ELR (cell line): ENCODE results near the gene HOXB3.
"Not testable (repeated sequence)": the region's sequence is repeated elsewhere in the genome, so short reads cannot be mapped to it uniquely, and the experiment has no call there.

Experiments used
- DNase-seq: peaks from one replicate; pipeline ENCODE4 v3.0.0-alpha.2; 2015; ENCODE audit warnings: low read depth

The HOXB3 gene

DNA sequence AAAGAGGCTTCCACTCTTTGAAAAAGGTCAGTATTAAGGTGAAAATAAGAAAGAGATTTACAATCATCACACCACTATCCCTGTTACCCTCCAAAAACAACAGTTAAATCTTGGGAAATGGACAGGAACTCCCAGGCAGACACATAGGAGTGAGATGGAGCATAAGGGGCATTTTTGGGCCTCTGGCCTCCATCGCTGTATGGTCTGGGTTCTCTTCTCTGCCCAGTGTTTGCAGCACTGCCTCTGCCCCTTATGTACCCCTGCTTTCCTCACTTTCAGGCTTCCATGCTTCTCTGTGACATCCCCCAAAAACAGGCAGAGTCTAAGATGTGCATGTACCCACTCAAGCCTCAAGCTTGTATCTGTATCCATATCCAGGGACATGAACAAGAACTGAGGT, 44.5 kb downstream of the HOXB3 start:
- DNase-seq, result no peak

DNA sequence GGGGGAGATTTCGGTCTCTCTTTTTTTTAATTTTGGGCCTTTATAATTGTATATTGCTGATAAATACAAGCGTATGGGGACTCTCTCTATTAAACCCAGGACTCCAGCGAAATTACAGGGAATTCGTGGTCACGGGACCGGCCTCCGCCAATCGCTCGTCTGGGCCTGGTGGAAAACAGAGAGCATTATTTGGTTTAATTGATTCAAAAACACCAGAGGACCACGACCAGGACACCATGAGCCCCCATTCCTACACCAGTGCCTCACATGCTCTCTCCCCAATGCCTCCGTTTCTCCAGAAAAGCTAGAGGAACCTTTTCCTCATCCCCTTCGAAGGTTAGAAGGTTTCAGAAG, 45.0 kb downstream of the HOXB3 start, which contains the start of gene HOXB2:
HOXB2 (minus strand) TSS at position 88 of the 354 bp plus-strand sequence. CDS start 198 bp downstream, outside the sequence.
- no peak for DNase-seq

DNA sequence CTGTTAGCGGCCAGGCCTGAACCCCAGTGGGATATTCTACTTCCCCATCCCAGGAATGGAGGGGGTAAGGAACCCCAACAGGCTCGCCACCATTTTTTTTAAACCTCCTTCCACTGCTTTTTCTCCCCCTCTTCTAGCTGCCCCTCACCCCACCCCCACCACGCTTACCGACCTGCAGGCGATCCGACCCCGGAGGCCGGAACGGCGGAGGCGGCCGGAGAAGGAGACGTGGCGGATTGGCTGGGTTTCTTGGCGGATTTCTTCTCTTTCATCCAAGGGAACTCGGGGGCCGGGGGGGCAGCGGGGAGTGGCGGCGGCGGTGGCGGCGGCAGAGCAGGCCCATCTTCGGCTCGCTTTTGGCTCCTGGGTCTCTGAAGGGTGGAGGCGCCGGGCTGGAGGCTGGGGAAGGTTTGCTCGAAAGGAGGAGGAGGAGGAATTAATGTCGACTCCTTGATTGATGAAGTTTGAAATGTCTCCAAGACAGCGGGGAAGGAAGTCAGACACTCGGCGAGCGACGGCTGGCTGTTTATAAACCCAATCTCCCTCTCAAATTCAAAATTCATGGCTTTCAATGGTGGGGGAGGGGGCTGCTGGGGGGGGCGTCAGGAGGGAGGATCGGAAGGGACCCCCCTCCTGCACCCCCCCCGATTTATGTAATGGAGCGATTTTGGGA, 45.6 kb downstream of the HOXB3 start:
- peak; percentile 39 for DNase-seq

DNA sequence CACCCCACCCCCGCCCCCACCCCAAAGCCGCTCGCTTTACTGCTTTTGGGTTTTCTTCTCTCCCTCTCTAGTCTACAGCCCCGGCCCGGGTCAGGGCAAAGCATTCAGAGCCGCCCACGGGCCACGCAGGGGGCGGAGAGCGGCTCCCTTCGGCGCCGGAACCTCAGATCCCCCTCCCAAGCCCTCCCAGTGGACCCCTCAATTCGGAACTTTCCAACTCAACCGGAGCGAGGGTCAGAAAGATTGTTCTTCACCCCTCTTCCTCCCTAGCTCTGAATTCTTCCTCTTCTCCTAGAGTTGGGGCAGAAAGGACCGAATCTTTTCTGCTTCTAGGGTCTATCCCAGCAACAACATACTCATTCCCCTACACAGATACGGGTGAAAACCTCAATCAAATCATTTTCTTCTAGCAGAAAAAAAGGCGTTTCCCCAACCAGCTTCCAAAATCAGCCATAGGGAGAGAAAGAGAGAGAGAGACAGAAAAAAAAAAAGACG, 46.1 kb downstream of the HOXB3 start:
- no peak for DNase-seq

DNA sequence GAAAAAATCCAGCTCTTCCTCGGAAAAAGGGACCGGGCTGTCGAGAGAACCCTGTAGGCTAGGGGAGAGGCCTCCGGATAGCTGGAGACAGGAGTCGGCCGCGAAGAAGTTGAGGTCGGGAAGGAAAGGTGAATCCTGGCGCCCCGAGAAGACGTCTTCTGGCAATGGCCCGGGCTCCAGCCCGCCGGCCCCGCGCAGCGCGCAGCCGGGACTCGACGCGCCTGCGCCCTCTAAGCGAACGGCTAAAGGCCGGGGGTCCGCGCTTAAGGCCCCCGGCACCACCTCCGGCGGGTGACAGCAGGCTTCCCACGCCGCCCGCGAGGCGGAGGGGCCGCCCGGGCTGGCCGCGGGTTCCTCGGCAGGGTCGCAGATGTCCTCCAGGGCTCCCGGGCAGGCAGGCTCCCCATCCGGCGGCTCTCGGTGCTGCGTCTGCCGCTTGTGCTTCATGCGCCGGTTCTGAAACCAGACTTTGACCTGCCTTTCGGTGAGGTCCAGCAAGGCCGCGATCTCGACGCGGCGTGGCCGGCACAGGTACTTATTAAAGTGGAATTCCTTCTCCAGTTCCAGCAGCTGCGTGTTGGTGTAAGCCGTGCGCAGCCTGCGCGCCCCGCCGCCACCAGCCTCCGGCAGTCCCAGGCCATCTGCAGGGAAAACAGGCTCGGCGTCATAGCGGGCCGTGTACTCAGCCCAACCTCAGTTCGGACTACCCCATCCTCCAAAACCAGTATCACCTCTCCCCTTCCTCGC, 46.8 kb downstream of the HOXB3 start:
- DNase-seq, result peak; percentile 71

DNA sequence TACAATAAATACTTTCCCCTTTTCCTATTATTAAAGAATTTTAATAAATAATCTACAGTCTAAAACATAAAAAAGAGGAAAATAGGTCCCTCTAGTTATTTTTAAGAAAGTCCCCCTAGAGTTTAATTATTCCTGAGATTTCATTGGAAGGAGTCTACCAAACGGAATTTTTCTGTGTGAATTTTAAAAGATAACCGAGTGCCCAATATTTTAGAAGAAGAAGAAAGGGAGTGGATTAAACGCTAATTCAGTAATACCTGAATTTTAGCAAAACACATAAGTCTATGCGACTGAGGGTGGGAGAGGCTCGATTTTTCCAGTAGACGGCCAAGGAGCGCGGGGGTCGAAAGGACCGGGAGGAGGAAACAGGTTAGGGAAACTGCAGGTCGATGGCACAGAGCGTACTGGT, 47.3 kb downstream of the HOXB3 start:
- DNase-seq, result no peak

DNA sequence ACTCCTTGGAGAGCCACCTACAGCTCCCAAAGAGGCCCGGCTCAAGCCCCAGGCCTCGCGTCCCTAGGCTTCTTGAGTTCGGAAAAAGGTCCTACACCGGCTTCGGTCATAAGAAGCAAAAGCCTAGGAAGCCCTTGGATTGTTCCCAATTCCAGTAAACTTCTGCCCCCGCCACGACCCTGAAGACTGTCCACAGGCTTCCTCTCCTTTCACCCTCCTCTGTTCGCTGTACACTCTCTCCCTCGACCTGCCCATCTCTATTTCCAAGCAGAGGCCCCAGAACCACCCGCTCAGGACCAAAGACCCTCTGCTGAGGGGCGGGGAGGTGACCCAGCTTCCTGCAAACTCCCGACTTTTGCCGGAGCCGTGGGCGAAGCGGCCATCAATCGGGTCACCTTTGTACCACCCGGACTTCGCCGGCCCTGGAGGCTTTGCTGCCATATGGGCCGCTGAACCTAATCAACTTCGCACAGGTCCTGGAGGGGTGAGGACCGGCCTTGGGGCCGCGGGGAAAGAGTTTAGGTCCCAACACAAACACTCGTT, 47.9 kb downstream of the HOXB3 start:
- no peak for DNase-seq

DNA sequence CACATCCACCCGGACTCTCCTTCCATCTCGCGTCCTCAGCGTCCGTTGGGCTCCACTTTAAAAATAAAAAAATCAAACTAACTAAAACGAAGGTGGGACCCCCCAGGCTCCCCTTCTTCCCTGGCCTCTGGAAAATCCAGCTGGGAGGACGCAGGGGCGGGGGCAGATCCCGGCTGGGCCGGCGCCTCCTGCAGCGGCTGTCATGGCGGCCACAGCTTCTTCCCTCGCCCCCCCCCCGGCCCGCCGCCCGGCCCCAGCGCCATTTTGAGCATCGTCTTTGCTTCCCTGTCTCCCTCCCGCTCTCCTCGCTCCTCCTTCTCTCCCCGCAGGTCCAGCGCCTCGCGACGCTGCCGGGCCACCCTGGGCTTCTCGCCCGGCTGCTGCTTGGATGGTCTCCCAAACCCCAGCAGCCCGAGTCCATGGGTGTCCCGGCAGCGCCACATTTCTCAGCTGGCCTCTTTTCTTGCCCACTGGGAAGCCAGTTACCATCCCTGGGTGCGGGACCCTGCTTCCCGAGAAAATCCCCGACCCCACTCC, 48.4 kb downstream of the HOXB3 start:
- DNase-seq, result peak; percentile 15

DNA sequence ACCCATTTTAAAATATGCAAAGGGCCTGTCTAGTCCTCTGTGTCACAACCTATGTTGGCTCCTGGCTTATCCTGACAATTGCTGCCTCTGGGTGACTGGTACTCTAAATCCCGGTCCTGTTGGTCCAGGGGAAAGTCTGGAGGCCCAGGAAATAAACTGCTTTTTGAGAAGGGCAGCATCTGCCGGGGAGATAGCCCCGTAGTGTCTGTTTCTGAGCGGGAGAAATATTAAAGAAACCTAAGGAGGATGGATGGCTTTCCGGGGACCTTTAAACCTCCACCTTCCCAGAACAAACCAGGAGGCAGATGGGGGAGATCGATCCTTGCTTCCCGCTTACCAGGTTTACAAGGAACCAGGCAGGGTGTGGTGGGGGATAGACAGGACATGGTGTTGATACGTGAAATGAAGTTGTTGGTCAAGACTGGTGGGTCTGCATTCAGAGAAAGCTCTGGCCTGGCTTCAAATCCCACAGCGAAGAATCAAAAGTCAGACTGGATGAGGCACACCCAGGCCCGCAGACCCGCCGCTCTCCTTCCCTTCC, 48.9 kb downstream of the HOXB3 start:
- no peak for DNase-seq

DNA sequence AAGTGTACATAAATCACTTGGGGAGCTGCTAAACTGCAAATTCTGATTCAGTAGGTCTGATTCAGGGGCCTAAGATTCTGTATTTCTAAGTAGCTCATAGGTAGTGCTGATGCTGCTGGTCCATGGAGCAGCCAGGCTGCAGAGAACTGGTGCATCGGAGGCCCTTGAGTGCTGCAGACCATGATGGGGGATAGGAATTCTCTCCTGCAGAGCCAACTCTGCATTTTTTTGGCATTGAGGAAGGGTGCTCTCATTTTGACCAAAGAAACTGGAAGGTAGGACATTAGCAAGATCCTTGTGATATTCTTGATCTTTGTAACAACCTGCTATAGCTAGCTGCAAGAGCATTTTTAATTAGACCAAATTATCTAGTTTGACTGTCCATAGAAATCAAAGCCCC, 49.8 kb downstream of the HOXB3 start:
- DNase-seq, result no peak

DNA sequence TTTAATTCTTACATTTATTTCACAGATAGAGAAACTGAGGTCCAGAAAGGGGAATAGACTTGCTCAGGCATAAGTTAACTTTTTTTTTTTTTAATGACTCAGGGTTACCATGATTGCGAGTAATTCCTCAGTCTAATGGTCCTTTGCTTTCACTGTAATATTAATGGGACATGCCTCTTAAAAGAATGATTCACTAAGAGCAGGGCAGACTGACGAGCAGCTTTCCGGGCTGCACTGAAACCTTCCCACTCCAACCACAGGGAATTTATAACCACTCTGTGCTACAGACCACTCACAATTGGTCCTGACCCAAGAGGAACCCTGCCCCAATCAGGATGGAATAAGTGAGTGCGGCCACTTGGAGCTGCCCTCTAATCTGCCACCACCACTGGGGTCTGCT, 50.9 kb downstream of the HOXB3 start:
- DNase-seq, result peak; percentile 84

DNA sequence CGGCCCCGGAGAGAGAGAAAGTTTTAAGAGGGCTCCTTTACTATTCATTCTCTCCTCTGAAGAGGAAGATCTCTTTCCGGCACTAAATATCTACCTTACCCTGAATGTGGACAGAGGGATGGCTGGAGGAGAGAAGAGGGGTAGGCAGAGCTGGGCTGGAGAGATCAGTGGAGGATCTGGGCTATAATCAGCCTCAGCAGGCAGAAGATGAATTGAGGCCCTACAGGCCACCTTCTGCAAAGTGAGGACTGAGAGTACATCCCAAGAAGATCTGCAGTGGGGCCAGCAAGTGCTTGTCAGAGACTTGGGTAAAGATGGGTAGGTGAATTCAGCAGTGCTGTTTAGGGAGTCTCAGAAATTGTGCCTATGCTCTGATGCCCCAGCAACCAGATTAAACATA, 52.7 kb downstream of the HOXB3 start:
- DNase-seq, result no peak

DNA sequence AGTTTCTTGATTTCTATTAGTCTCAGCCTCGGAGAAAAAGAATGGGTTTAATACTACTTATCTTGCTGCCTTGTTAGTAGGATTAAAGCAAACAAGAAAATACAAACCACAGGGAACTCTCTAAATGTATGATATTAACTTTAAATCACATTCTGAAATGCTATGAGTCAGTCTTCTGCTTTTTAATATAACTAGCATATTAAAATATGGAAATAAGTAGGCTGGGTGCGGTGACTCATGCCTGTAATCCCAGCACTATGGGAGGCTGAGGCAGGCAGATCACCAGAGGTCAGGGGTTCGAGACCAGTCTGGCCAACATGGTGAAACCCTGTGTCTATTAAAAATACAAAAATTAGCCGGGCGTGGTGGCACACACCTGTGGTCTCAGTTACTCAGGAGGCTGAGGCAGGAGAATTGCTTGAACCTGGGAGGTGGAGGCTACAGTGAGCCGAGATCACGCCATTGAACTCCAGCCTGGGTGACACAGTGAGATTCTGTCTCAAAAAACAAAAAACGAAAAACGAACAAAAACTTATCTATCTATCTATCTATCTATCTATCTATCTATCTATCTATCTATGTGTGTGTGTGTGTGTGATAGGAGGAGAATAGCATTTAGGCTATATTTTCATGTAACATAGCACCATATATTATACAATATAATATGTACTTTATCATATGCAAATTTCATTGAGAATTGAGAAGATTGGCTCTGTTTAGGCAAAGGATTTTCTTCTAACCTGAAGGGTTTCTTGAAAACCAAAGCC, 54.1 kb downstream of the HOXB3 start:
- not testable (repeated sequence) for DNase-seq

DNA sequence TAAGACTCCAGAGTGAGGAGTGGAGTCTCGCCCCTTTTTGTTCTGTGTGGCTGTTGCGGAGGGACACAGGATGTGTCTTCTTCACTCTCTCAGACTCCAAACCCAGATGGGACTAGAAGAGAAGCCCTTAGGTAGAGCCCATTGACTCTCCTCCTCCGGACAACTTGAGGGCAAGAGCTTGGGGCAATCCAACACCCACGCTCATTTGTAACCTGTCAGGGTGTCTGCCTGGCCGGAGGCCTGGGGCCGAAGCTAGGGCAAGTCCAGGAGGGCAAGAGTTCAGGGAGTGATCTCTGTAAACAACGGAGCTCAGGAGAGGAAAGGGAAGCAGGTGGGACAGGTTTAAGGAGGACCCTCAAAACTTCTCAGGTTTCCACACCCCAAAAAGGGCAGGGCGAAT, 57.8 kb downstream of the HOXB3 start:
- no peak for DNase-seq

DNA sequence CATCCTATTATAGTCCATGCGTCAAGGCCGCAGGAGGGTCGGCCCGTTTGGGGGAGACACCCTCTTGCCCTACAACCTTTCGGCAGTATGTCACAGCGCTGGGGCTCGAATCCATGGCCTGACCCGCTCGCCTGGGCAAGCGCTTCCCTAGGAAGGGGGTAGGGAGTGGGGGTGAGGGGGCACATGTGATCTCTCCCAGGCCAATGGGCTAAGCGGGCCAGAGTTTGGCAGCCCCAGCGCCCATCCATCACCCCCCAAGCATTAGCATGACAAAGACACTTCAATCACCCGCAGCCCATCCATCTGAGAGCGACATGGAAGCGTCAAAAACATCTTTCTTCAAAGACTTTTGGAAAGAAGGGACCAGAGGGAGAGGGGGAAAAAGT, 59.2 kb downstream of the HOXB3 start, which contains the start of gene HOXB1:
HOXB1 (minus strand) TSS at position 125 of the 386 bp plus-strand sequence; CDS start at position 18, 107 bp downstream.
- DNase-seq, result no peak

DNA sequence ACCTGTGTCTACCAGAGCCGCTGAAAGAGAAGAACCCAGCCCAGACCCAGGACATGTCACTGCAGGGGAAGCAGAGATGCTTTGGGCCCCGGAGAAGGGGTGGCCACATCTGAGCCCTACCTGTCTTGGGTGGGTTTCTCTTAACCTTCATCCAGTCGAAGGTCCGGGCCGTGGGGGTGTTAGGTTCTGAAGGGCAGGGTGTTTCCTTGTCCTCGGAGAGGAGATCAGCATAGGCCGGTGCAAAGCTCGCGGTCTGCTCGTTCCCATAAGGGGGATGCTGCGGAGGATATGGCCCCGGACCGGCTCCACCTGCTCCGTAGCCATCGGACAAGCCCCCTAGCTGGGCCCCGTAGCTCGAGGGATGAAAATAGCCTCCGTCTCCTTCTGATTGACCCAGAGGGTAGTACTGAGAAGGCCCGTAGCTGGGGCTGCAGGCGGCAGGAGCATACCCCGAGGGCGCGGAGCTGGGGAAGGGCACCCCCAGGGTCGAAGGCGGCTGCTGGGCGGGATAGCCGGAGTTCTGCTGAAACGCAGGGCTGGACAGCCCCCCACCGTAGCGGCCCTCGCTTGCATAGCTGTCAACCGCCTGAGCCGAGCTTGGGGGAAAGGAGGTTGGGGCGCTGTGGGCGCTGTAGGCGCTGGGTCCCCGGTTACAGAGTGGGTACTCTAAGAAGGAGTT, 59.7 kb downstream of the HOXB3 start:
- no peak for DNase-seq

DNA sequence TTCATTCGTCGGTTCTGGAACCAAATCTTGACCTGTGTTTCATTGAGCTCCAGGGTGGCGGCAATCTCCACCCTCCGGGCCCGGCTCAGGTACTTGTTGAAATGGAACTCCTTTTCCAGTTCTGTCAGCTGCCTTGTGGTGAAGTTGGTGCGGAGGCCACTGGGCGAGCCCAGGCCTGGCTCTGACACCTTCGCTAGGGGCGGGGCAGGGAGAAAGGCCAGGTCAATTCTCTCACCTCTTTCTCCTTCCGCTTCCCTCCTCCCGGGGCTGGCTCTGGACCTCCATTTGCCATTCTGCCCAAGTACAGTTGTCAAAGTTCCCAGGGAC, 60.4 kb downstream of the HOXB3 start:
- no peak for DNase-seq

DNA sequence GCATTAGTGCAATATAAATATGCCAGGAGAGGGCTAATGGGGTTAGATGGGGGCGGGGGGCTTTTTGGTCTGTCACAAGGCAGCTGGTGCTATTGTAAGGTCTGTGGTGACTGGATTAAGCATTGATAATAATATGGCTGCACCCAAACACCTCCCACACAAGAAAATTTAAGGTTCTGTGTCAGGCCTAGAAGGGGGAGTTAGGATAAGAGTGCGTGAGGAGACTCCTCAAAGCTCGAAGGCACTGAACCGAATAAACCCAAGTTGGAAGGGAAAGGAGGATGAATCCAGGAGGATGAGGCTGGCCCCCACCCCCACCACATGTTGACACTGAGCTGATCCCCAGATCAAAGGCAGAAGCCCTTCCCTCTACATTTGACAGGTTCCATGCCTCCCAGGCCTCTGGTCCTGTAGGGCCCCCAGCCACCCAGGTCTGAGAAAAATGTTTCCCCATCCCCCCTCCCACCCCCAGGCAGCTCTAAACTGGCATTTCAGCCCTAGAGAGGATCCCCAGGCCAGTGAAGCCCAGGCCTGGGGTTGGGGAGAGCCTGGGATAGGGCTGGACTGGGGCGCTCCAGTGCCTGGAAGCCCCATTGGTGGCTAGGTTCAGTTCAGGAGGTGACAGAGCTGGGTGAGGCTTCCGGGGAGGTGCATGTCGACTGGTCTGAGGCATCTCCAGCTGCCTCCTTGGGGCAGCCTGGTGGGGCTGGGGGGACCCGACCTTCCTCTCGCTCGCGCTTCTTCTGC, 60.9 kb downstream of the HOXB3 start:
- DNase-seq, result no peak

DNA sequence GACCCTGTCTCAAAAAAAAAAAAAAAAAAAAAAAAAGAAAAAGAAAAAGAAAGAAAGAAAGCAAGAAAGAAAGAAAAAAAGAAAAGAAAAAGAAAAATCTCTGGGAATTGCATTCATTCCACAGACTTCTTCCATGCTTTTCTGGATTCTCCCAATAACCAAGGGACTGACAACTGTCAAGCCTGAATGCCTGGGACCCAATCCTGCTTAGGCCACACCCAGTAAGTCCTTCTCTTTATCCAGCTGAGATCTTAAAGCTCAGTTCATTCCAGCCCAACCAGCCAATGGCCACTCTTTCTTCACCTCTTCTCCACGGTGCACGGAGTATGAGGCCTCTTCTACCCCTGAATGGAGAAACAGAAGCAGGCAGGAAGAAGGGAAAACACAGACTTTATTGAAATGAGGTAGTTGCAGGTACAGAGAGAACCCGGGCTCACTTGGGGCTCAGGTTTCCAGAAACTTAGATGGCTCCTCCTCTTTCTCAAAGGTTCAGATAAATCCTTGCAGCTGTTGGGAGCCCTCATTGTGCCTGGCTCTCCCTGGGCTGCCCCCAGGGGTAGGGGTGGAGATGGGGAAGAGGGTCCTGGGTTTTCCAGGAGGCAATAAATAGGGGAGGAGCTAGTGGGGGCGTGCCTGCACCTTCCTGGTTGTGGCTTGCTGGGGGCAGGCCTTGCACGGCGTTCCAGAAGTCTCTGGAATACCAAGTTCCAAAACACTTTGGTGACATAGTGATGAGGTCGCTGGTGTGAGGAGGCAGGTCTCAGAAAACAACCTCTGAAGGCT, 61.7 kb downstream of the HOXB3 start:
- DNase-seq, result no peak

DNA sequence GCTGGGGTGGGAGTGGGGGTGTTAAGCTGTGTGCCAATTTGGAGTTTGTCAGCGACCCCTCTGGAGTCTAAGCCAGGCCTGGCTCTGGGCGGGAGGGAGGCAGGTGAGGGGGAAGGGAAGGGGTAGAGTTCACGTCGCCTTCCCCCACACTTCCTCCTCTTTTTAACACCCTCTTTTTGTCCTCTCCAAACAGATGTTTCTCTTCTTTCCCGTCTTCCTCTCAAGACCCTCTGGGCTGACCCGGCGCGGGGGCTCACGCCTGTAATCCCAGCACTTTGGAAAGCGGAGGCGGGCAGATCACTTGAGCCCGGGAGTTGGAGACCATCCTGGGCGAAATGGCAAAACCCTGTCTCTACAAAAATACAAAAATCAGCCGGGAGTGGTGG, 62.5 kb downstream of the HOXB3 start:
- no peak for DNase-seq
